CD4-positive, alpha-beta memory T cell (primary cell): ENCODE results near the gene FHOD3. TPM values are rescaled to one million over a fixed set of nuclear protein-coding genes. Genes with fewer than 3 reads are reported as not detected.

Experiments
- CTCF ChIA-PET: fragments of 350-600 bp; sonication (Branson Sonifier 250); formaldehyde crosslinking; loops from one replicate; lab custom pipeline; 2021; ENCODE audit warnings: inconsistent platforms; ENCODE audit not compliant: partially characterized antibody; lab: Charles Lee
- POLR2A ChIA-PET: fragments of 350-600 bp; sonication (Branson Sonifier 250); formaldehyde crosslinking; loops from one replicate; lab custom pipeline; 2021; ENCODE audit not compliant: partially characterized antibody; lab: Charles Lee
- DNase-seq, 5 donors: peaks; one replicate each; pipeline versions ENCODE4 v3.0.0 to v3.0.0-alpha.2; 2020 to 2022; ENCODE audit warnings: mixed read lengths in 1 of 5
- H3K27ac ChIP-seq: one replicate; pipeline ENCODE4 v1.7.0; 2013; ENCODE audit warnings: low read depth, low read length
- H3K27me3 ChIP-seq: 2 replicates; pipeline ENCODE4 v1.7.0; 2013; ENCODE audit warnings: mild to moderate bottlenecking, low read length, moderate library complexity; ENCODE audit not compliant: insufficient read depth
- H3K36me3 ChIP-seq: 2 replicates; pipeline ENCODE4 v1.7.0; 2013; ENCODE audit warnings: mild to moderate bottlenecking, low read length, moderate library complexity; ENCODE audit not compliant: insufficient read depth
- H3K4me1 ChIP-seq: 2 replicates; pipeline ENCODE4 v1.7.0; 2013; ENCODE audit warnings: mild to moderate bottlenecking, low read length, moderate library complexity; ENCODE audit not compliant: insufficient read depth
- H3K4me3 ChIP-seq, 2 donors: one replicate each; pipeline ENCODE4 v1.7.0; 2013; ENCODE audit warnings: low read length in 2 of 2, mild to moderate bottlenecking in 1 of 2
- H3K9me3 ChIP-seq, 2 donors: one replicate each; pipeline ENCODE4 v1.7.0; 2013; ENCODE audit warnings: low read length in 2 of 2, control low read depth in 1 of 2; ENCODE audit not compliant: control insufficient read depth in 1 of 2
- H3K27ac Mint-ChIP-seq, 7 donors: one replicate each; pipeline ENCODE4 v1.8.0; 2020 to 2021; ENCODE audit warnings: mixed read lengths in 7 of 7, mild to moderate bottlenecking in 6 of 7, inconsistent platforms in 3 of 7, moderate library complexity in 3 of 7
- H3K27me3 Mint-ChIP-seq, 2 donors: one replicate each; pipeline ENCODE4 v1.8.0; 2020 to 2021; ENCODE audit warnings: mixed read lengths in 2 of 2
- H3K36me3 Mint-ChIP-seq, 2 donors: one replicate each; pipeline ENCODE4 v1.8.0; 2020 to 2021; ENCODE audit warnings: mixed read lengths in 2 of 2, inconsistent platforms in 1 of 2, mild to moderate bottlenecking in 1 of 2
- H3K4me1 Mint-ChIP-seq, 4 donors: one replicate each; pipeline ENCODE4 v1.8.0; 2020 to 2021; ENCODE audit warnings: mixed read lengths in 4 of 4, mild to moderate bottlenecking in 1 of 4
- H3K4me3 Mint-ChIP-seq, 8 donors: one replicate each; pipeline ENCODE4 v1.8.0; 2020 to 2021; ENCODE audit warnings: mixed read lengths in 8 of 8, mild to moderate bottlenecking in 7 of 8, moderate library complexity in 6 of 8, inconsistent platforms in 3 of 8
- H3K9me3 Mint-ChIP-seq, 8 donors: one replicate each; pipeline ENCODE4 v1.8.0; 2020 to 2021; ENCODE audit warnings: mixed read lengths in 8 of 8, mild to moderate bottlenecking in 5 of 8, inconsistent platforms in 3 of 8, moderate library complexity in 1 of 8
- intact Hi-C: fragments of 100-400 bp; cut with micrococcal nuclease; formaldehyde crosslinking; loops from one replicate; pipeline ENCODE4 v1.15.1; 2023
- polyA plus RNA-seq, 2 donors: library from polyadenylated mRNA; unstranded; fragments of 300-500 nt; fragmentation: Illumina TruSeq; gene quantifications; one replicate each; pipeline ENCODE4 v1.2.3, GENCODE V29; 2021
- total RNA-seq, 2 experiments: library from RNA; stranded (reverse); gene quantifications; one replicate each; pipeline ENCODE4 v1.2.3, GENCODE V29; 2021

The FHOD3 gene
- total and polyA plus RNA-seq, 4 experiments from 2014 or later: not detected

DNA sequence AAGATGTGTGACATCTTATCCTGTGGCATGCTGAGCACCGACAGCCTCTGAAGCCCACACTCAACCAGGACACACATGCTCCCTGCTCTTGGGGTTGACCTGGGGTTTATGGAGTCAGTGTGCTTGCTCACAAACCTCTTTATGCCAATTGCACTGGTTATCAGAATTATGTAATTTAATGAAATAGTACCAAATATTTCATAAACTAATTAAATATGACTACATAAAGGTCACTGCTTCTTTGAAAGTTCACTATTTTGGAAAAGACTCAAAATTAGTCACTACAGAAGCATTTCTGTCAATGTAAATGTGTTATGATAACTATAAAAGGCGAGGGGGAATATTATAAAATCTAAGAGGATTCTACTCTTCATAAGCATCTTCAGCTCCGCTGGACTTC lies 76.7 kb downstream of the FHOD3 start:
- Mint-ChIP-seq H3K27me3 (peaks cover 12 to 19% of the 10 kb centered on the region in 2 donors), H3K27ac (no peak overlapping the region), H3K4me1 (no peaks in the 10 kb centered on the region)

DNA sequence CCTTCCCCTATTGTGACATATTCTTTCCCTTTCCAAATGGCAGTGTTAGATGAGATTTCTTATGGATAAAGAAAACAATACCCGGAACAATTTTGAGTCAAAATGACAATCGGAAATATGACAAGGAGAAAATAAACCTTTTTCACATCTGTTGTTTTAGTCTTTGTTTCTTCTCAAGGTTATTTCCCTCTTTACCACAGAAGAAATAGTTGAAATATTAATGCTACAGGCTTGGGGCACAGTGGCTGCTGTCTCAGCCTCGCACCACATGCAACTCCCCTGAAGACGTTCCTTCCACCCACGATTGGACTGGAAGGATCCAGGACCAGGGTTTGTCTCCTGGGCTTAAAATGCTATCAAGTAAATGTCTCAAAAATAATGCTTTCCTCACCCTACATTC lies 77.6 kb downstream of the FHOD3 start:
- no peaks in the 10 kb centered on the region for H3K36me3 Mint-ChIP-seq
- Histone ChIP-seq H3K4me3 (no peak overlapping the region), H3K27me3 (peaks cover 3% of the 10 kb centered on the region), H3K36me3 (no peaks in the 10 kb centered on the region), H3K9me3 (no peaks in the 10 kb centered on the region), H3K27ac (no peak overlapping the region), H3K4me1 (no peaks in the 10 kb centered on the region)
- no peak for DNase-seq
- no peak overlapping the region for H3K4me3 Mint-ChIP-seq
- no peaks in the 10 kb centered on the region for H3K4me1 Mint-ChIP-seq
- CTCF ChIA-PET: no interaction called here
- H3K27ac Mint-ChIP-seq: no peak overlapping the region
- peaks cover 0 to 4% (median 0%) of the 10 kb centered on the region in 8 donors for H3K9me3 Mint-ChIP-seq
- POLR2A ChIA-PET: no interaction called here
- intact Hi-C loops: no loop called here
- H3K27me3 Mint-ChIP-seq: peaks cover 12 to 19% of the 10 kb centered on the region in 2 donors

More for the DNA sequence above, 76.7 kb downstream of the FHOD3 start:
- Histone ChIP-seq H3K9me3 (no peaks in the 10 kb centered on the region), H3K27ac (no peak overlapping the region), H3K4me3 (no peak overlapping the region), H3K4me1 (no peaks in the 10 kb centered on the region), H3K36me3 (no peaks in the 10 kb centered on the region), H3K27me3 (peaks cover 3% of the 10 kb centered on the region)
- DNase-seq: no peak
- ChIA-PET POLR2A (no interaction called here), CTCF (no interaction called here)
- no peaks in the 10 kb centered on the region for H3K36me3 Mint-ChIP-seq
- no peak overlapping the region for H3K4me3 Mint-ChIP-seq
- peaks cover 0 to 4% (median 0%) of the 10 kb centered on the region in 8 donors for H3K9me3 Mint-ChIP-seq
- intact Hi-C loops: no loop called here

DNA sequence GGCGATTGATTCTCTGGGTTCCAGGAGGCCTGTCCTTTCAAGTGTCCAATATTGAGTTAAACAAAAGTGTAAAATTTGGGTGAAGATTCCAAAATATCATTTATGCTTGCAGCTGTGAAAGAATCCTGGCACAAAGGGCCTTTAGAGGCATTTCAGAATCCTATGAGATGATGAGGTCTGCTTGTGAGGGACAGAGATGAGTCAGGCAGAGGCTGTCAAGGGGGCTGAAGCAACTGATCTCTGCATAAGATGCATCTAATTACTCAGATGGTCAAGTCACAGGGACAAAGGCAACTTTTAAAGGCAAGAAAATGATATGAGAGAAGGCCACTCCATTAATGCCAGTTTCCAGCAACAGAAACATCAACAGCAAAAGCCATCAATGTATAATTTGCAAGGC lies 78.8 kb downstream of the FHOD3 start:
- intact Hi-C loops: no loop called here
- H3K27me3 Mint-ChIP-seq: peaks cover 10 to 19% of the 10 kb centered on the region in 2 donors
- Histone ChIP-seq H3K27me3 (peaks cover 3% of the 10 kb centered on the region), H3K4me3 (no peak overlapping the region), H3K4me1 (no peaks in the 10 kb centered on the region), H3K27ac (no peak overlapping the region), H3K36me3 (no peaks in the 10 kb centered on the region), H3K9me3 (no peaks in the 10 kb centered on the region)
- DNase-seq: no peak
- H3K9me3 Mint-ChIP-seq: peaks cover 0 to under 1% (median 0%) of the 10 kb centered on the region in 8 donors
- H3K4me1 Mint-ChIP-seq: no peaks in the 10 kb centered on the region
- H3K27ac Mint-ChIP-seq: no peak overlapping the region
- ChIA-PET POLR2A (no interaction called here), CTCF (no interaction called here)
- no peaks in the 10 kb centered on the region for H3K36me3 Mint-ChIP-seq
- no peak overlapping the region for H3K4me3 Mint-ChIP-seq

DNA sequence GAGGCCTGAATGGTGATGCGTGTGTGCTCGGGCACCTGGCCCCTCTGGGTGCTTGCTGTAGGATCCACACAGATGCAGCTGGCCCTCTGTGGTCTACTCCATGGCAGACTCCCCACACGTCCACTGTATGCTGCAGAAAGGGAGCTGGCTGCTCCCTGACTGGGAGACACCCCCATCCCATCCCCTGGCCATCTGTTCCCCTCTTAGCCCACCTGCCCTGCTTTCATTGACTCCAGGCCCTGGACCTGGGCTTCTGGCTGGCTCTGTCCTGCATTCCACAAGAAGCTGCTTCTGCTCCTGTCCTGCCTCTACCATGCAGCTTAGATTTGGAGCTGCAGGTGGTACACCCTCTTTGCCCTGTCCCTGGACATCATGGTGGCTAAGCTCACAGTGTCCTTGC lies 80.1 kb downstream of the FHOD3 start:
- Histone ChIP-seq H3K9me3 (no peaks in the 10 kb centered on the region), H3K4me3 (no peak overlapping the region), H3K36me3 (no peaks in the 10 kb centered on the region), H3K4me1 (no peaks in the 10 kb centered on the region), H3K27me3 (peaks cover 3% of the 10 kb centered on the region), H3K27ac (no peak overlapping the region)
- no peak overlapping the region for H3K27ac Mint-ChIP-seq
- intact Hi-C loops: no loop called here
- H3K4me1 Mint-ChIP-seq: peaks cover 0 to 4% (median 0%) of the 10 kb centered on the region in 4 donors
- H3K27me3 Mint-ChIP-seq: peaks cover 10 to 19% of the 10 kb centered on the region in 2 donors
- ChIA-PET POLR2A (no interaction called here), CTCF (no interaction called here)
- no peak for DNase-seq
- H3K9me3 Mint-ChIP-seq: no peaks in the 10 kb centered on the region
- H3K36me3 Mint-ChIP-seq: no peaks in the 10 kb centered on the region
- no peak overlapping the region for H3K4me3 Mint-ChIP-seq

GRCh38 chr18:36378205-36378604 lies 80.7 kb downstream of the FHOD3 start:
- Mint-ChIP-seq H3K27ac (no peak overlapping the region), H3K4me3 (no peak overlapping the region), H3K36me3 (no peaks in the 10 kb centered on the region), H3K4me1 (peaks cover 0 to 4% (median 0%) of the 10 kb centered on the region in 4 donors), H3K27me3 (peaks cover 5 to 14% of the 10 kb centered on the region in 2 donors), H3K9me3 (no peaks in the 10 kb centered on the region)
- intact Hi-C loops: no loop called here
- peaks cover 3% of the 10 kb centered on the region for H3K27me3 ChIP-seq
- POLR2A ChIA-PET: no interaction called here
- no peaks in the 10 kb centered on the region for H3K4me1 ChIP-seq
- no peak overlapping the region for H3K27ac ChIP-seq
- H3K9me3 ChIP-seq: no peaks in the 10 kb centered on the region
- H3K36me3 ChIP-seq: no peaks in the 10 kb centered on the region
- no peak overlapping the region for H3K4me3 ChIP-seq
- DNase-seq: no peak
- CTCF ChIA-PET: no interaction called here

- intact Hi-C loops: no loop called here
Observed at GRCh38 chr18:36379435-36379984, 82.0 kb downstream of the FHOD3 start.

GRCh38 chr18:36380173-36380827 lies 82.8 kb downstream of the FHOD3 start:
- Histone ChIP-seq H3K9me3 (no peaks in the 10 kb centered on the region), H3K4me3 (no peak overlapping the region), H3K4me1 (no peaks in the 10 kb centered on the region), H3K27me3 (peaks cover 1% of the 10 kb centered on the region), H3K27ac (no peak overlapping the region), H3K36me3 (no peaks in the 10 kb centered on the region)
- intact Hi-C loops: no loop called here
- DNase-seq: no peak
- H3K4me3 Mint-ChIP-seq: no peak overlapping the region
- peaks cover 2 to 15% of the 10 kb centered on the region in 2 donors for H3K27me3 Mint-ChIP-seq
- POLR2A ChIA-PET: no interaction called here
- CTCF ChIA-PET: no interaction called here
- H3K36me3 Mint-ChIP-seq: no peaks in the 10 kb centered on the region
- no peak overlapping the region for H3K27ac Mint-ChIP-seq
- H3K9me3 Mint-ChIP-seq: no peaks in the 10 kb centered on the region
- peaks cover 0 to 4% (median 0%) of the 10 kb centered on the region in 4 donors for H3K4me1 Mint-ChIP-seq

More at GRCh38 chr18:36379435-36379984, 82.0 kb downstream of the FHOD3 start:
- Mint-ChIP-seq H3K27ac (no peak overlapping the region), H3K27me3 (peaks cover 2 to 13% of the 10 kb centered on the region in 2 donors), H3K9me3 (no peaks in the 10 kb centered on the region), H3K36me3 (no peaks in the 10 kb centered on the region), H3K4me1 (peaks cover 0 to 4% (median 0%) of the 10 kb centered on the region in 4 donors), H3K4me3 (no peak overlapping the region)
- ChIA-PET POLR2A (no interaction called here), CTCF (no interaction called here)
- no peak for DNase-seq
- Histone ChIP-seq H3K27me3 (peaks cover 3% of the 10 kb centered on the region), H3K27ac (no peak overlapping the region), H3K4me1 (no peaks in the 10 kb centered on the region), H3K9me3 (no peaks in the 10 kb centered on the region), H3K36me3 (no peaks in the 10 kb centered on the region), H3K4me3 (no peak overlapping the region)
